Fibroblast of lung (primary cell): ENCODE data around the gene NAA80.

Source experiments
- EZH2 ChIP-seq: IDR thresholded peaks from 2 replicates; pipeline ENCODE4 v1.5.1; 2012; ENCODE audit warnings: low read length, control low read depth, mild to moderate bottlenecking; ENCODE audit errors: missing control alignments
- TF ChIP-seq, protein P1 (sequence below), 2 donors: IDR thresholded peaks in 1 of 2; conservative IDR thresholded peaks in 1 of 2; 1 replicate in 1 of 2; 2 replicates in 1 of 2; pipeline ENCODE4 v1.5.1; 2011 to 2012; ENCODE audit warnings: low read length in 2 of 2, control low read depth in 1 of 2, inconsistent platforms in 1 of 2, low read depth in 1 of 2, mild to moderate bottlenecking in 1 of 2

- TF ChIP-seq, protein P1, sequence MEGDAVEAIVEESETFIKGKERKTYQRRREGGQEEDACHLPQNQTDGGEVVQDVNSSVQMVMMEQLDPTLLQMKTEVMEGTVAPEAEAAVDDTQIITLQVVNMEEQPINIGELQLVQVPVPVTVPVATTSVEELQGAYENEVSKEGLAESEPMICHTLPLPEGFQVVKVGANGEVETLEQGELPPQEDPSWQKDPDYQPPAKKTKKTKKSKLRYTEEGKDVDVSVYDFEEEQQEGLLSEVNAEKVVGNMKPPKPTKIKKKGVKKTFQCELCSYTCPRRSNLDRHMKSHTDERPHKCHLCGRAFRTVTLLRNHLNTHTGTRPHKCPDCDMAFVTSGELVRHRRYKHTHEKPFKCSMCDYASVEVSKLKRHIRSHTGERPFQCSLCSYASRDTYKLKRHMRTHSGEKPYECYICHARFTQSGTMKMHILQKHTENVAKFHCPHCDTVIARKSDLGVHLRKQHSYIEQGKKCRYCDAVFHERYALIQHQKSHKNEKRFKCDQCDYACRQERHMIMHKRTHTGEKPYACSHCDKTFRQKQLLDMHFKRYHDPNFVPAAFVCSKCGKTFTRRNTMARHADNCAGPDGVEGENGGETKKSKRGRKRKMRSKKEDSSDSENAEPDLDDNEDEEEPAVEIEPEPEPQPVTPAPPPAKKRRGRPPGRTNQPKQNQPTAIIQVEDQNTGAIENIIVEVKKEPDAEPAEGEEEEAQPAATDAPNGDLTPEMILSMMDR (conservative IDR thresholded peaks at IDR 0.05 in 1 of 2, IDR thresholded peaks at IDR 0.05 in 1 of 2; ENCODE audit: low read depth in 1 of 2, low read length in 2 of 2) = no peak
- no peak for TF ChIP-seq EZH2
Measured at GRCh38 chr3:50271314-50271936, 27.8 kb downstream of the NAA80 start.
